Keratinocyte (primary cell): ENCODE data around the gene P2RY12. TPM values are rescaled to one million over a fixed set of nuclear protein-coding genes. Genes with fewer than 3 reads are reported as not detected.

Source experiments
- DNase-seq: peaks from one replicate; pipeline ENCODE4 v3.0.0-alpha.2; 2011; ENCODE audit warnings: low read depth, missing footprints, low spot score
- FAIRE-seq: peaks from 2 replicates; lab custom pipeline; 2011; peaks lifted over from hg19 to GRCh38; lab: Jason Lieb, UNC
- H2AFZ ChIP-seq: 2 replicates; pipeline ENCODE4 v1.6.0; 2012; ENCODE audit warnings: low read length, control low read depth, inconsistent platforms; ENCODE audit not compliant: control insufficient read depth
- H3K27ac ChIP-seq: 2 replicates; pipeline ENCODE4 v1.5.1; 2011; ENCODE audit warnings: low read length; ENCODE audit not compliant: control insufficient read depth, insufficient read depth
- H3K27me3 ChIP-seq: 3 replicates; pipeline ENCODE4 v1.6.0; 2011; ENCODE audit warnings: low read length; ENCODE audit not compliant: control insufficient read depth, insufficient read depth; ENCODE audit errors: extremely low read depth
- H3K36me3 ChIP-seq, 2 experiments: 2 replicates in 1 of 2; 3 replicates in 1 of 2; pipeline ENCODE4 v1.5.1; 2011; ENCODE audit warnings: low read length in 2 of 2, mild to moderate bottlenecking in 1 of 2; ENCODE audit not compliant: control insufficient read depth in 2 of 2, insufficient read depth in 2 of 2; ENCODE audit errors: extremely low read depth in 1 of 2
- H3K4me1 ChIP-seq: 3 replicates; pipeline ENCODE4 v1.5.1; 2011; ENCODE audit warnings: low read length; ENCODE audit not compliant: control insufficient read depth, insufficient read depth; ENCODE audit errors: extremely low read depth
- H3K4me2 ChIP-seq: 3 replicates; pipeline ENCODE4 v1.6.0; 2011; ENCODE audit warnings: low read depth, low read length; ENCODE audit not compliant: control insufficient read depth, insufficient read depth; ENCODE audit errors: extremely low read depth
- H3K4me3 ChIP-seq, 3 experiments: fragments of 200-600 bp in 1 of 3; sonication (generic) in 1 of 3; 2 replicates in 2 of 3; 3 replicates in 1 of 3; pipeline ENCODE4 v1.5.1; 2011 to 2016; ENCODE audit warnings: low read length in 3 of 3, mild to moderate bottlenecking in 3 of 3, control low read depth in 2 of 3, inconsistent platforms in 1 of 3, low read depth in 1 of 3, mixed read lengths in 1 of 3, mixed run types in 1 of 3, moderate library complexity in 1 of 3; ENCODE audit not compliant: control insufficient read depth in 2 of 3, insufficient read depth in 2 of 3; ENCODE audit errors: extremely low read depth in 1 of 3
- H3K79me2 ChIP-seq: 2 replicates; pipeline ENCODE4 v1.6.0; 2012; ENCODE audit warnings: low read length; ENCODE audit not compliant: control insufficient read depth, insufficient read depth
- H3K9ac ChIP-seq: 3 replicates; pipeline ENCODE4 v1.6.0; 2011; ENCODE audit warnings: low read length; ENCODE audit not compliant: control insufficient read depth, insufficient read depth; ENCODE audit errors: extremely low read depth
- H3K9me1 ChIP-seq: 3 replicates; pipeline ENCODE4 v1.6.0; 2011; ENCODE audit warnings: low read length; ENCODE audit not compliant: control insufficient read depth, insufficient read depth; ENCODE audit errors: extremely low read depth
- H3K9me3 ChIP-seq: 2 replicates; pipeline ENCODE4 v1.5.1; 2012; ENCODE audit warnings: low read depth, low read length; ENCODE audit not compliant: control insufficient read depth
- H4K20me1 ChIP-seq: 3 replicates; pipeline ENCODE4 v1.6.0; 2011; ENCODE audit warnings: low read length; ENCODE audit not compliant: control insufficient read depth, insufficient read depth; ENCODE audit errors: extremely low read depth
- EZH2 ChIP-seq: IDR thresholded peaks from one replicate; pipeline ENCODE4 v1.6.1; 2012; ENCODE audit warnings: inconsistent platforms, mild to moderate bottlenecking, low read length, moderate library complexity
- dilution Hi-C: fragments of 300-500 bp; cut with MboI; formaldehyde crosslinking; loops from one replicate; pipeline ENCODE4 v1.7.0; 2020; ENCODE audit warnings: low sequenced_read_pairs; ENCODE audit not compliant: extremely low pct_ligation_motif_present
- polyA plus RNA-seq, 5 experiments: library from polyadenylated mRNA; depleted of rRNA in 3 of 5; stranded (reverse) in 3 of 5; stranded (forward) in 1 of 5; unstranded in 1 of 5; fragments of >200 nt; gene quantifications; 1 replicate in 1 of 5; 2 replicates in 3 of 5; 3 replicates in 1 of 5; pipeline versions ENCODE4 v1.2.1 to v1.2.3, GENCODE V29; 2011 to 2012; ENCODE audit warnings: missing spikeins in 2 of 5, low read depth in 1 of 5, low replicate concordance in 1 of 5
- TF ChIP-seq, protein P1 (sequence below), 3 experiments: IDR thresholded peaks in 1 of 3; conservative IDR thresholded peaks in 1 of 3; optimal IDR thresholded peaks in 1 of 3; 2 replicates in 2 of 3; 3 replicates in 1 of 3; pipeline versions ENCODE3 to v1.5.1; 2011; ENCODE audit warnings: low read length in 3 of 3, mild to moderate bottlenecking in 3 of 3, moderate library complexity in 2 of 3, control low read depth in 1 of 3, inconsistent platforms in 1 of 3; ENCODE audit not compliant: insufficient read depth in 2 of 3; ENCODE audit errors: extremely low read depth in 1 of 3

Gene P2RY12
- polyA plus RNA-seq, 1 donor (not counting 4 experiments of a cell fraction or from before 2014, with no cell fraction given) = not detected

- Histone ChIP-seq H3K9me1 (no peaks in the 10 kb centered on the region), H3K4me1 (no peaks in the 10 kb centered on the region), H3K79me2 (no peaks in the 10 kb centered on the region), H4K20me1 (no peaks in the 10 kb centered on the region), H3K9me3 (no peaks in the 10 kb centered on the region), H2AFZ (no peak overlapping the region), H3K4me3 (no peak overlapping the region), H3K27ac (no peak overlapping the region), H3K9ac (no peak overlapping the region), H3K36me3 (no peaks in the 10 kb centered on the region), H3K4me2 (no peak overlapping the region), H3K27me3 (no peaks in the 10 kb centered on the region)
- dilution Hi-C loops = no loop called here
- TF ChIP-seq, protein P1, sequence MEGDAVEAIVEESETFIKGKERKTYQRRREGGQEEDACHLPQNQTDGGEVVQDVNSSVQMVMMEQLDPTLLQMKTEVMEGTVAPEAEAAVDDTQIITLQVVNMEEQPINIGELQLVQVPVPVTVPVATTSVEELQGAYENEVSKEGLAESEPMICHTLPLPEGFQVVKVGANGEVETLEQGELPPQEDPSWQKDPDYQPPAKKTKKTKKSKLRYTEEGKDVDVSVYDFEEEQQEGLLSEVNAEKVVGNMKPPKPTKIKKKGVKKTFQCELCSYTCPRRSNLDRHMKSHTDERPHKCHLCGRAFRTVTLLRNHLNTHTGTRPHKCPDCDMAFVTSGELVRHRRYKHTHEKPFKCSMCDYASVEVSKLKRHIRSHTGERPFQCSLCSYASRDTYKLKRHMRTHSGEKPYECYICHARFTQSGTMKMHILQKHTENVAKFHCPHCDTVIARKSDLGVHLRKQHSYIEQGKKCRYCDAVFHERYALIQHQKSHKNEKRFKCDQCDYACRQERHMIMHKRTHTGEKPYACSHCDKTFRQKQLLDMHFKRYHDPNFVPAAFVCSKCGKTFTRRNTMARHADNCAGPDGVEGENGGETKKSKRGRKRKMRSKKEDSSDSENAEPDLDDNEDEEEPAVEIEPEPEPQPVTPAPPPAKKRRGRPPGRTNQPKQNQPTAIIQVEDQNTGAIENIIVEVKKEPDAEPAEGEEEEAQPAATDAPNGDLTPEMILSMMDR (optimal IDR thresholded peaks at IDR 0.05 in 1 of 3, IDR thresholded peaks at IDR 0.05 in 1 of 3, conservative IDR thresholded peaks at IDR 0.05 in 1 of 3; ENCODE audit: extremely low read depth in 1 of 3, insufficient read depth in 2 of 3, low read length in 3 of 3) = no peak
- no peak for TF ChIP-seq EZH2
- DNase-seq (no peak), FAIRE-seq (no peak)
These were observed 30.7 kb upstream of the P2RY12 start for GRCh38 chr3:151415289-151415688.

DNA sequence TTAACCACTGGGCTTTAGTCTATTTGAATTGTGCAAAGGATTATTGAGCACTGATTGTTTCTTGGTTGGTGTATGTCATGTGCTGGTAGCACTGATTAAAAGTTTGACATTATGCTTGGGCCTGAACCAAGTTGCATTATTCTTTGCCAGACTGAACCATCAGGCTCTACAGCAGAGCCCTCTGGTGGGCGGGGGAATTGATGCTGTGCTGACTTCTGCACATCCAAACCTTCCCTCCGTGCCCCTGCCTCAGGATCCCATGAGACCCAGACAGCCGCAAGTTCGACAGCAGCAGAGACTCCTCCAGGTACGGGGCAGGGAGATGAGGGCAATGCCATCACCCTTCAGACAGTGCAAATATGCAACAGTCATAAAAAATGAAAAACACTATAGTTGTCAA, 28.4 kb upstream of the P2RY12 start:
- H3K27ac ChIP-seq = no peak overlapping the region
- DNase-seq (no peak), FAIRE-seq (no peak)
- no peaks in the 10 kb centered on the region for H3K9me1 ChIP-seq
- no peak for TF ChIP-seq EZH2
- TF ChIP-seq, protein P1 (optimal IDR thresholded peaks at IDR 0.05 in 1 of 3, IDR thresholded peaks at IDR 0.05 in 1 of 3, conservative IDR thresholded peaks at IDR 0.05 in 1 of 3; ENCODE audit: extremely low read depth in 1 of 3, insufficient read depth in 2 of 3, low read length in 3 of 3) = peak in 2 of 3 experiments; percentile 11 to 45
- no peaks in the 10 kb centered on the region for H3K79me2 ChIP-seq
- H3K4me2 ChIP-seq = no peak overlapping the region
- no peaks in the 10 kb centered on the region for H4K20me1 ChIP-seq
- no peaks in the 10 kb centered on the region for H3K9me3 ChIP-seq
- dilution Hi-C loops = no loop called here
- H3K27me3 ChIP-seq = no peaks in the 10 kb centered on the region
- H3K9ac ChIP-seq = no peak overlapping the region
- H2AFZ ChIP-seq = no peak overlapping the region
- H3K4me1 ChIP-seq = no peaks in the 10 kb centered on the region
- no peak overlapping the region for H3K4me3 ChIP-seq
- no peaks in the 10 kb centered on the region for H3K36me3 ChIP-seq
